OCI-LY7 (cell line): Measurements from ENCODE around the gene GPR142.

Experiments used
- EZH2phosphoT487 ChIP-seq: fragments of 200-600 bp; sonication (generic); IDR thresholded peaks from 2 replicates; pipeline ENCODE4 v1.6.1; 2018; ENCODE audit warnings: low read depth, borderline replicate concordance, mild to moderate bottlenecking, mixed run types, antibody characterized with exemption, low read length, moderate library complexity, mixed read lengths
- TF ChIP-seq, protein P1 (sequence below): fragments of 200-600 bp; sonication (generic); conservative IDR thresholded peaks from 2 replicates; pipeline ENCODE4 v1.5.1; 2014; ENCODE audit warnings: mild to moderate bottlenecking, antibody characterized with exemption, low read length, moderate library complexity, mixed read lengths

DNA sequence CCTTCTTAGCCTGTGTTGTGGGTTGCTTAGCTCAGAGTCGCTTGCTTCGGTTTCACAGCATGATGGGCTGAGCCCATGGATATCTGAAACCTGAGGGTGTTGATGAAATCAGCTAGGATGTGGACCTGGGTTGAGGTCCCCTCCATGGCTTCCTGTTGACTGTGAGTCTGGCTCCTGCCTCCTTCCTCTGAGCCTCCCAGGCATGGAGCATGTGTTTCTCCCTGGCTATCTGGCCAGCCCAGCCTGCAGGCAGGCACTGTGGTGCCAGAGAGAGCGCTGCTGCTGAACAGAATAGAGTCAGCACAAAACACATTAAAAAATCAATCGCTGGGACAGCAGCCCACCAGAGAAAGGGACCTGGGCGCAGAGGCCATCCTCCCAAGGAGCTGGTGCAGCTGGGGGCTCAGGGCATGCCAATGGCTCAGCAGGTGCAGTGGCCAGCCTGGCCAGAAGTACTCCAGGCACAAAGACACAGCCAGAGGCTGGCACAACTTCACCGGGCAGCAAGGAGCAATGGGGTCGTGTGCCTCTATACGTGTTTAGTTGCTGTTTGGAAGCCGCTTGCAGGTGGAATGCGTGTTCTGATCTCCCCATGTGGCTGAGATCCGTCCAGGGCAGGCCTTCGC, 36.3 kb downstream of the GPR142 start:
- TF ChIP-seq, protein P1, sequence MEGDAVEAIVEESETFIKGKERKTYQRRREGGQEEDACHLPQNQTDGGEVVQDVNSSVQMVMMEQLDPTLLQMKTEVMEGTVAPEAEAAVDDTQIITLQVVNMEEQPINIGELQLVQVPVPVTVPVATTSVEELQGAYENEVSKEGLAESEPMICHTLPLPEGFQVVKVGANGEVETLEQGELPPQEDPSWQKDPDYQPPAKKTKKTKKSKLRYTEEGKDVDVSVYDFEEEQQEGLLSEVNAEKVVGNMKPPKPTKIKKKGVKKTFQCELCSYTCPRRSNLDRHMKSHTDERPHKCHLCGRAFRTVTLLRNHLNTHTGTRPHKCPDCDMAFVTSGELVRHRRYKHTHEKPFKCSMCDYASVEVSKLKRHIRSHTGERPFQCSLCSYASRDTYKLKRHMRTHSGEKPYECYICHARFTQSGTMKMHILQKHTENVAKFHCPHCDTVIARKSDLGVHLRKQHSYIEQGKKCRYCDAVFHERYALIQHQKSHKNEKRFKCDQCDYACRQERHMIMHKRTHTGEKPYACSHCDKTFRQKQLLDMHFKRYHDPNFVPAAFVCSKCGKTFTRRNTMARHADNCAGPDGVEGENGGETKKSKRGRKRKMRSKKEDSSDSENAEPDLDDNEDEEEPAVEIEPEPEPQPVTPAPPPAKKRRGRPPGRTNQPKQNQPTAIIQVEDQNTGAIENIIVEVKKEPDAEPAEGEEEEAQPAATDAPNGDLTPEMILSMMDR: no peak
- TF ChIP-seq EZH2phosphoT487: no peak
